ENCODE measurements around the gene CYRIA.

Gene CYRIA

DNA sequence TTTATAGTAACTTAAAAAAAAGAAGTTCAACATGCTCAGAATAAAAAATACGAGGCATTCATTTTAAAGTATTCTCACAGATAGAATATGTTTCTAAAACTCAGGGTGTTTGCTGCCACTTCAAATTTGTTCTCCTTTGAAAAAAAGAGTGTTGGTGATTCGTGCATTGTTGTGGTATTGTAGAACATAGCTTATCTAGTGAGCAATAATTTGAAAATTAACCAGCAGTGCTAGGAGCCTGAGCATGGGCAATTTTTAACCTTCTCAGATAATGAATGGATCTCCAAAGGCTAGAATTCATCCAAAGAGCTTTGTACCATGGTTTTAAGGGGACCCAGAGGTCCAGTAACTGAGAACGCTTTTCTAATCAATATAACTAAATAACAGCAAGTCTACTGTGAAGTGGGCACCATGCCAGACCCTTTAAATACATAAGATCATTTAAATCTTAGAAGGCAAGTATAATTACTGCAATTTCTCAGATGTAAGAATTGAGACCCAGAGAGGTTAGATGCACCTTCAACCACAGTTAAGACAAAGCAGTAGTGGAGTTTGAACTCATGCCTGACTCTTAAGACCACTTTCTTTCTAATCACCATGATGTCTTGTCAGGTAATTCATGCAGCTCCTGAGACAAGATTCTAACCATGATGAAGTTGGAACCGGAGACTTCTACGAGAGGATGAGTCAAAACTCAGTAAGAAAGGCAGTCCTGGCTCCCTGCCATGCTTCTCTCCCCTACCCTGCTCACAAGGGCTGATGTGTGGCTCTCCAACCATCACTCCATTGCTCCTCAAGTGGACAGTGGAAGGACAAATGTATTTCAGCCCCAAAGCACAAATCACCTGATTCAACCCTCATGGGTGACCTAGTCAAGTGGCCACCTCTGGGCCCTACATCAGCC lies 3.4 kb downstream of the CYRIA start:
- no peaks in the 10 kb centered on the region for H3K36me3 ChIP-seq (ENCODE audit: insufficient read depth, low read length)
- peaks cover 16% of the 10 kb centered on the region for H3K4me1 ChIP-seq (ENCODE audit: insufficient read depth, low read length)
- H3K9ac ChIP-seq (ENCODE audit: low read depth, low read length): no peak overlapping the region

DNA sequence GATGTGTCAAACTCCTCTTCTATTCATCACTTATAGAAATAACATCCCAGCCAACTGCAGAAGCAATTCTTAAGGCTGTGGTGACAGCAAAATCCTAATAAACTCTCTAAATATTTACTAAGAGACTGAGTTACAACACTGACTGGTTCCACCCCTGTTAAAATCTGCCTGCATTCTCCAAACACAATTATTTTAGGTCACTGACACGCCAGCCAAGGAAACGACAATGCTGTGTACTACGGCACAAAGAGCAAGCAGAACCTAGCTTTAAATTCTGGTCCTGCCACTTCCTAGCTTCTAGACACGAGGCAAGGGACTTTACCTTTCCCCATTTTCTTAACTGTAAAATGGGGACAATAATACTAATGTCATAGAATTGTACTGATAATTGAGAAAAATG lies 4.1 kb downstream of the CYRIA start:
- peaks cover 11% of the 10 kb centered on the region for H3K4me1 ChIP-seq (ENCODE audit: insufficient read depth, low read length)
- no peaks in the 10 kb centered on the region for H3K9me3 ChIP-seq (ENCODE audit: control insufficient read depth, insufficient read depth, low read length)
- no peaks in the 10 kb centered on the region for H3K36me3 ChIP-seq (ENCODE audit: insufficient read depth, low read length)
- no peak overlapping the region for H3K9ac ChIP-seq (ENCODE audit: low read depth, low read length)

More for the DNA sequence above, 3.4 kb downstream of the CYRIA start:
- no peaks in the 10 kb centered on the region for H3K9me3 ChIP-seq (ENCODE audit: control insufficient read depth, insufficient read depth, low read length)

DNA sequence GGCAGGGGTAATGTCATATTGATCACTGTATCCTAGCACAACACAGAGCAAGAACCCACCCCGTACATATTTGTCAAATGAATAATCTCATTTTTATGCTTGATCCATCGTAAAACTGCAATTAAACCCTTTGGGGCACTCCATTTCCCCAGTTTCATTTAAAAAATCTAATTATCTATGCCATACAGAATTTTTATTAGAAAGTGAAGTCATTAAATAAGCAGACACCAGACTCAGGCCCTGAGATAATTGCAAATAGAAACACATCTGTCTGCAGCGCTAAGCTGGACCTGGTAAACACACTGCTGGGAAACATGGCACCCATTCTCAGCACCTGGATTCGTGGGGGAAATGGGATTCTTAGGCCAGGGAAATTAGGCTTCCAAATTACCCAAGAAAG lies 5.1 kb downstream of the CYRIA start:
- Histone ChIP-seq H3K9me3 (ENCODE audit: control insufficient read depth, insufficient read depth, low read length) (no peaks in the 10 kb centered on the region), H3K9ac (ENCODE audit: low read depth, low read length) (no peak overlapping the region), H3K36me3 (ENCODE audit: insufficient read depth, low read length) (no peaks in the 10 kb centered on the region), H3K4me1 (ENCODE audit: insufficient read depth, low read length) (peaks cover 10% of the 10 kb centered on the region; the same call in 1 of the 2 replicates)

DNA sequence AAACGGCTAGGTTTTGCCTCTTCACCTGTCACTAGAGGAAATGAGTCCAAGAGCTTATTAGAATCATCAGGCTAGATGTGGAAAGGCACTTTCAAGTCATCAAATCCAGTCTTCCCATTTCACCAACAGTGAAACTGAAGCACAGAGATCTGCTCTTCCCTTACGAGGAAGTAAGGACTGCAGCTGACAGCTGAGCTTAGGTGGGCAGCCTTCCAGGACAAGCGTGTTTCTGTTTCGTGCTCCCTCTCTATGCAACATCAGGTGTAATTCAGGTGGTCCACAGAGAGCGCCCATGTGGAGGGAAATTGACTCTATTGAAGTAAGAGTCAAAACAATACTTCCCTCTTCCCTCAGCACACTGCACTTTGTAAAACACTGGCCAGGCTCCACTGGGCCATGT lies 5.5 kb downstream of the CYRIA start:
- no peaks in the 10 kb centered on the region for H3K9me3 ChIP-seq (ENCODE audit: control insufficient read depth, insufficient read depth, low read length)
- H3K4me1 ChIP-seq (ENCODE audit: insufficient read depth, low read length): peaks cover 10% of the 10 kb centered on the region; the same call in 1 of the 2 replicates
- no peaks in the 10 kb centered on the region for H3K36me3 ChIP-seq (ENCODE audit: insufficient read depth, low read length)

DNA sequence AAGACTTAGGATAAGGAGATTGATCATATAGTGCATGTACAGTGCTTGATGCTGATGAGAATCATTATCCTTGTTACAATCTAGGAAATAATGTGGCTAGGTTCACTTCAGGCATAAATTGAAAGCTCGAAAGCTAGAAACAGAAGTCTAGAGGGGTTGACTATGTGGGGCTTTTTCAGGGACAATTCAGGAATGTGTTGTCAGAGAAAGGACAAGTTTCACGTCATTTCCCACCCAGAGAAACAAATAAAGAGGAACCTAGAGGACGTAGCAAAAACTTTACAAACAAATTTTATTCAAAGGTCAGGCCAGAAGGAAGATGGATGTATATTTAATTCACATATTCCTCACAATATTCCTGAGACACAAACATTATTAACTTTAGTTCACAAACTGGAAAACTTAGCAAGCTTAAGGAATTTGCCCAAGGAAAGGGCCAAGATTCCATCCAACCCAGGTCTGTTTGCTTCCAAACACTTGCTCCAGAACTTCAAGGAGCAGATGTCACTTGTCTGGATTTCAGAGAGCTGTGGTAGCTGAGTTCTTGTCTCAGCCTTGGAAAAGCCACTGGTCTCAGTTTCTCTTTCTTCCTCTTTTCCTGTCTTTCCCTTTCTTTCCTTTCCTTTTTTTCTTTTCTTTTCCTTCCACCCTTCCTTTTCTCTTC lies 7.4 kb downstream of the CYRIA start:
- Histone ChIP-seq H3K9ac (ENCODE audit: low read depth, low read length) (no peak overlapping the region), H3K36me3 (ENCODE audit: insufficient read depth, low read length) (no peaks in the 10 kb centered on the region), H3K9me3 (ENCODE audit: control insufficient read depth, insufficient read depth, low read length) (no peaks in the 10 kb centered on the region), H3K4me1 (ENCODE audit: insufficient read depth, low read length) (no peaks in the 10 kb centered on the region; the same call in 1 of the 2 replicates)

More for the DNA sequence above, 5.5 kb downstream of the CYRIA start:
- no peak overlapping the region for H3K9ac ChIP-seq (ENCODE audit: low read depth, low read length)

DNA sequence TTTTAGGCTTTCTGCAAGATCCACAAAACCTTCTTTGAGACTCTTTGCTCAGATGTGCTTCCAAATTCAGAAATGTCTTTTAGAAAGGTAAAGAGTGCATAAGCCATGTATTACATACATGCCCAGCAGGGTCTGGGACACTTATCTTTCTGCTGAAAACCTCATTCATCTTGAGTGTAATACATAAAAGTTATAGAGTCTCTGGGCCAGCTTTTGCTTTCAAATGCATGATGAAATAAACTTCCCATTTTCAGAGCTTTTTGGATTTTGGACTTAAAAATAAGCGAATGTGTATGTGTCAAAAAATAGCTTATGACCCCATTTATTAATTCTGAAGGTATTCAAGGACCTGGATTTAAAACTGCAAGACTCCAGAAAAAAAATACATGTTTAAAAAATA lies 8.0 kb downstream of the CYRIA start:
- Histone ChIP-seq H3K9me3 (ENCODE audit: control insufficient read depth, insufficient read depth, low read length) (no peaks in the 10 kb centered on the region), H3K4me1 (ENCODE audit: insufficient read depth, low read length) (peaks cover 2% of the 10 kb centered on the region; the same call in 1 of the 2 replicates), H3K36me3 (ENCODE audit: insufficient read depth, low read length) (no peaks in the 10 kb centered on the region), H3K9ac (ENCODE audit: low read depth, low read length) (no peak overlapping the region)

DNA sequence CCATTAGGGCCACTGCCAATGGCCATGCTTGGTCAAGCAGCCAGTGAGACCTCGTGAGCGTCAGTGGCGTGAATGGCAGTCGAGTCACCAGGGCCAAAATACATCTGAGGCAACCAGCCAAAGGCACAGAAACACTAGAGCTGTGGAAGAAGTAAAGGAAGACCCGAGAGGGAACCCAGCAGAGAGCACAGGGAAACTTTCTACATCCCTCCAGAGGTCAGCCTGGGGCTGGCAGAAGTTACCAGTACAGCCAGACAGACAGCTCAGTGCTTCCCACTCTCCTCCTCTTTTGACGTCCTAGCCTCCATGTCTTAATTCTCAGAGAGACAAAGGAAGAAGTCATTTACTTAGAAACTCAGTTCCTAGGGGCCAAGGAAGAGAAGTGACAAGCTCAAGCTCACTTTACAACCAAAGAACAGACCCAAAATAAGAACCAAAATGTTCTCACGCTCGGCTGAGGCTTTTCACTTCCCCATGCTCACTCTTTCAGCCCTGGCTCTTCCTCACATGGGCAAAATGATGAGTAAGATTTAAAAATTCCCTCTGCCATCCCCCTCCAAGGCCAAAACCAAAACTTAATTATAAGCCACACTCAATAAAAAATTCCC lies 8.7 kb downstream of the CYRIA start:
- Histone ChIP-seq H3K9me3 (ENCODE audit: control insufficient read depth, insufficient read depth, low read length) (no peaks in the 10 kb centered on the region), H3K9ac (ENCODE audit: low read depth, low read length) (no peak overlapping the region), H3K4me1 (ENCODE audit: insufficient read depth, low read length) (peaks cover 4% of the 10 kb centered on the region; the same call in 1 of the 2 replicates)

DNA sequence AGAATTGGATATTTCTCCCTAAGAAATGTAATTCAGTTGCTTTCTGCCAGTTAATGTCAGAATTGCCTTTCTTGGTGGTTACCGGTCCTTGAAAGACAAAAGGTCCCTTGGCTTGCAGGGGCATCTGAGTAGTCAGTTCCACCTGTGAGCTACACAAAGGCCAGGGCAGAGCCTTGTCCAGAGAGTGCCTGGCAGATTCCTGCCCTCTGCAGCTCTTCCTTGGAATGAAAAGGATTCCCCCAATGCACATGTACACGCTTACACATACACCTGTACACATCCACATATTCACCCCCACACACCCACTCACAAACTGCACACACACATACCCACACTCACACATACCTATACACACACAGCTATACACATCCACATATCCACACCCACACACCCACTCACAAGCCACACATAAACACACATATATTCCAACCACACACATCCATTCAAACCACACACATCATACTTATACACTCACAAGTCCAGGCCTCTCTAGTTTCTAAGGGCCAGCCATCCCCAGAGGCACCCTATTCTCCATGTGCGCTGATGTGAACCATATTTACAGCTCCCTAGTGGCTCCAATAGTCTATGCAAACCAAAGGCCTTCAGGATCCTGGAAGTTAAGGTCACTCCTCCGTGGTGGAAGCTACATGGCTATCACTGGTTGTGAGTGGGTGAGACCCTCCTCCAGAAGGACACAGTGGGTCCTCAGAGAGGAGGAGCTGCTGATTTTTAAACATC lies 9.6 kb downstream of the CYRIA start:
- Histone ChIP-seq H3K36me3 (ENCODE audit: insufficient read depth, low read length) (no peaks in the 10 kb centered on the region), H3K9ac (ENCODE audit: low read depth, low read length) (no peak overlapping the region), H3K4me1 (ENCODE audit: insufficient read depth, low read length) (peaks cover 4% of the 10 kb centered on the region; the same call in 1 of the 2 replicates), H3K9me3 (ENCODE audit: control insufficient read depth, insufficient read depth, low read length) (no peaks in the 10 kb centered on the region)

More for the DNA sequence above, 8.7 kb downstream of the CYRIA start:
- no peaks in the 10 kb centered on the region for H3K36me3 ChIP-seq (ENCODE audit: insufficient read depth, low read length)

DNA sequence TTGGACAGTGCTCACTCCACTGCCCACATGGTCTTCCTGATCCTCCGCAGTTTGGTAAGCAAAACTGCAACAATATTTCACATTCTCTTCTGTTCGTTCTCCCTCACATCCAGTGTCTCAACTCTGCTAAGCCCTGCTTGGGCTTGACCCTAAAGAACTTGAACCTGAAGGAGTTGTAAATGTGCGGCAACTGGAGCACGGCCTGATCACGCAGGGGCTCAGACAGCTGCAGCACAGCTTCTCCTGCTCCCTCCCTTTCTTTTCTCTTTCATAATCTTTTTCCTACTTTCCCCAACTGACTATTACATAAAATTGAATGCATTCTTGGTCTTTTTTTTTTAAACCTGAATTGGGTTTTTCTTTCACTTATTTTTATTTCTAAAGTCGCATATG lies 10.2 kb downstream of the CYRIA start:
- H3K9me3 ChIP-seq (ENCODE audit: control insufficient read depth, insufficient read depth, low read length): no peaks in the 10 kb centered on the region
- no peaks in the 10 kb centered on the region for H3K36me3 ChIP-seq (ENCODE audit: insufficient read depth, low read length)
- peaks cover 10% of the 10 kb centered on the region for H3K4me1 ChIP-seq (ENCODE audit: insufficient read depth, low read length)
- H3K9ac ChIP-seq (ENCODE audit: low read depth, low read length): no peak overlapping the region

DNA sequence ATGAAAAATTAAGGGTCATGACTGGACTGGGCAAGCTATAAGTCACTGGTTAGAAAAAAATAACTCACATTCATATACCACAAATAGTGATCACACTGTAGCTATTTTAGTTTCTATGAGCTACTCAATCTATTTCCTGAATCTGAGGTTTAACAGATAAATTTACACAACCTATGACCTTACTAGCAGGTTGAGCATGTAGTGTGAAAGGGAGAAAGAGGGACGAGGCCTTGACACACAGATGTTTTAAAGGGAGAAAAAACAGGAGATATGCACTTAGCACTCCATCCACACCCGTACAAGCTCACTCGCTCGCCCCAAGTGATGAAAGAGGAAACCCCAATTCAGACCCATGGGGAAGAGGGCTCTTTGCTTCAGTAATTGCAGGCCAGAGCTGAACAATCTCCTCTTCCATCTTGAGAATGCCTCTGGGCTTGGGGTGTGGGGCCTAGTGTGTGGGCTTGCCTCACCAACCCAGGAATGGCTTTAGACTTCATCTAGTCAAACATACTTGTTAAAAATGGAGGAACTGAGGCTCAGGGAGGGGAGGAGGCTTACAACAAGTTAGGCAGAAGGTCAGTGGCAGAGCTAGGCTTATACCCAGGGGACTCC lies 10.7 kb downstream of the CYRIA start:
- peaks cover 13% of the 10 kb centered on the region for H3K4me1 ChIP-seq (ENCODE audit: insufficient read depth, low read length)
- H3K9me3 ChIP-seq (ENCODE audit: control insufficient read depth, insufficient read depth, low read length): no peaks in the 10 kb centered on the region
- H3K36me3 ChIP-seq (ENCODE audit: insufficient read depth, low read length): no peaks in the 10 kb centered on the region
- no peak overlapping the region for H3K9ac ChIP-seq (ENCODE audit: low read depth, low read length)

DNA sequence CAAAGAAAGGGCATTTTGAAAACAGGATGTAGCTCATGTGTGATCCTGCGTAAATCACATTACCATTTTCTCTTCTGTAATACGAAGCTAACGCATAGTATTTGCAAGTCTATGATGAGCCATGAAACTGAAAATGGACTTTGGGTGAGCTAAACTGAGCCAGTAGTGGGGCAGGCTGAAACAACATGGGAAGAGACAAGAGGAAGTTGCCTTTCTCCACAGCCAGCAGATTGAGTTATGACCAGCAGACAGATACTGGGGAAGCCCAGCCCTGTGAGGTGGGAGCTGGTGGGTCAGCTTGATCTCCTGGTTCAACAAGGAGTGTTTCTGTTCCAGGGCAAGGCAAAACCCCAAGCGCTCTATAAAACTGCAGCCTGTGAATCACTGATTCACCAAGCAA lies 11.8 kb downstream of the CYRIA start:
- Histone ChIP-seq H3K9me3 (ENCODE audit: control insufficient read depth, insufficient read depth, low read length) (no peaks in the 10 kb centered on the region), H3K36me3 (ENCODE audit: insufficient read depth, low read length) (no peaks in the 10 kb centered on the region), H3K9ac (ENCODE audit: low read depth, low read length) (no peak overlapping the region), H3K4me1 (ENCODE audit: insufficient read depth, low read length) (peaks cover 13% of the 10 kb centered on the region)

DNA sequence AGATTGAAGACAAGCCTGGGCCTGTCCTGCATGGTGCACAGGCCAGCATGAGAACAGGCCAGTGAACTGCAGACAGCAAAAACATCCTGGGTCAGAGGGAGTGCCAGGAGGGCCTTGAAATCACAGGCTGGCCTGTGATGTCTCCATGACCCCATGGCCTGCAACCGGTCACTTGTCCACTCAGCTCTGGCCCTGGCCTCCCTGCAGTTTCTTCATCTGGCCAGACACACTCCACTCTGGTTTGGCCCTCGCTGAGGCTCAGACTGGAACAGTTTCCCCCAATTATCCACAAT lies 12.6 kb downstream of the CYRIA start:
- peaks cover 13% of the 10 kb centered on the region for H3K4me1 ChIP-seq (ENCODE audit: insufficient read depth, low read length)
- no peak overlapping the region for H3K9ac ChIP-seq (ENCODE audit: low read depth, low read length)
- H3K9me3 ChIP-seq (ENCODE audit: control insufficient read depth, insufficient read depth, low read length): no peaks in the 10 kb centered on the region
- no peaks in the 10 kb centered on the region for H3K36me3 ChIP-seq (ENCODE audit: insufficient read depth, low read length)

DNA sequence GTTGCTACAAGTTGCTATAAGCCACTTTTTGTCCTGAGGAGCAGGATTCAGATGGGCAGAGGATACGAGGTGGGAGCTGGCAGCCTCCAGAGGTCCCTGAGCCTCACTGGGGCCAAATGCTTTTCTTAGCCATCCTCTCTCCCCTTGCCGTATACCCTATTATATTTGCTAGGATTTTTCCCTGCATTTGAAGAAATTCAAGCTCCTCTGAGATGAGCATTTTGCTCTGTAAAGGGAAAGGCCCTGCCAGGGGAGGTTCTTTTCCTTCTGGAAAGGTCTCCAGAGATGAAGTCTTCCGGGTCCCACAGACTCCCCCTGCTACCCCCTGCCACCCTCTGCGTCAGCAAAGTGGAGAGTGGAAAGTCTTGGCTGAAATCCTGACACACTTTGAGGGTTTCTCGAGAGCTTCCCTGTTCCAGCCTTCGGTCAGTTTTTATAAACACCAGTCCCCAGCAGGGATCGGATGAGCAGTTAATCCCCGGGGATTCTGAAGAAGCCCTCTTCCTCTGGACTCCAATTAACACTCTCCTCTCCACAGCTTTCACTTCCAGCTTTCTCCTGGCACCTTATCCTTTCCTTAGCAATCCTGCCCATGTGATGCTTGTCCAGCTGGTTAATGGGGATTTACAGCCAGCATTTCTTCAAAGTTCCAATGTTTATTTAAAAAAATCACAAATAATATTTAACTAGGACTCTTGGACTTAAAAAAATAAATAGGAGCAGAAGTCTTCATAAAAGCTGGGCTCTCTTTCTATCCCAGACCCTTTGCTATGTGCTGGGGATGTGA lies 13.1 kb downstream of the CYRIA start:
- Histone ChIP-seq H3K9me3 (ENCODE audit: control insufficient read depth, insufficient read depth, low read length) (no peaks in the 10 kb centered on the region), H3K9ac (ENCODE audit: low read depth, low read length) (no peak overlapping the region), H3K4me1 (ENCODE audit: insufficient read depth, low read length) (peaks cover 13% of the 10 kb centered on the region), H3K36me3 (ENCODE audit: insufficient read depth, low read length) (no peaks in the 10 kb centered on the region)
